Gastrocnemius medialis (tissue), 4 donors: ENCODE data around the gene DCUN1D1.

Experiments
- CTCF ChIP-seq, 5 experiments: fragments of 450-650 bp in 3 of 5; fragments of 200-600 bp in 2 of 5; sonication (generic) in 2 of 5; IDR thresholded peaks in 4 of 5; conservative IDR thresholded peaks in 1 of 5; 1 replicate in 4 of 5; 2 replicates in 1 of 5; pipeline ENCODE4 v1.5.1; 2016 to 2019; ENCODE audit warnings: antibody characterized with exemption in 5 of 5, mild to moderate bottlenecking in 3 of 5, moderate library complexity in 3 of 5
- POLR2A ChIP-seq, 2 donors: fragments of 450-650 bp; IDR thresholded peaks; one replicate each; pipeline ENCODE4 v1.6.1; 2017; ENCODE audit warnings: antibody characterized with exemption in 2 of 2, mild to moderate bottlenecking in 2 of 2, moderate library complexity in 2 of 2

DNA sequence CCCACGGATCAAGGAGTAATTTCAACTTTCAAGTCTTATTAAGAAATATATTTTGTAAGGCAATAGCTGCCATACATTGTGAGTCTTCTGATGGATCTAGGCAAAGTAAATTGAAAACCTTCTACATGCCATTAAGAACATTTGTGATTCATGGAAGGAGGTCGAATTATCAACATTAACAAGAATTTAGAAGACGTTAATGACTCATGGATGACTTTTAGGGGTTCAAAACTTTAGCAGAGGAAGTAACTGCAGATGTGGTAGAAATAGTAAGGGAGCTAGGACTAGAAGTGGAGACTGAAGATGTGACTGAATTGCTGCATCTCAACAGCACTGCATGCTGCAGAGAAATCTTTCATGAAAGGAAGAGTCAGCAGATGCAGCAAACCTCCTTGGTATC lies 48.1 kb upstream of the DCUN1D1 start:
- no peak for TF ChIP-seq CTCF (IDR thresholded peaks at IDR 0.05 in 4 of 5, conservative IDR thresholded peaks at IDR 0.05 in 1 of 5)
- TF ChIP-seq POLR2A (IDR thresholded peaks at IDR 0.05) = no peak
